Tibial nerve (tissue), 4 donors: ENCODE data around the gene SEC24A.

Experiments
- CTCF ChIP-seq, 5 experiments: fragments of 200-600 bp in 3 of 5; fragments of 450-650 bp in 2 of 5; sonication (generic) in 3 of 5; IDR thresholded peaks; one replicate each; pipeline ENCODE4 v1.5.1; 2016 to 2019; ENCODE audit warnings: antibody characterized with exemption in 5 of 5, mild to moderate bottlenecking in 3 of 5, moderate library complexity in 2 of 5
- EP300 ChIP-seq, 2 donors: sonication (generic); formaldehyde crosslinking; IDR thresholded peaks; one replicate each; pipeline ENCODE4 v1.6.1; 2017; ENCODE audit warnings: antibody characterized with exemption in 2 of 2, mild to moderate bottlenecking in 1 of 2
- POLR2A ChIP-seq, 2 donors: fragments of 450-650 bp; IDR thresholded peaks; one replicate each; pipeline ENCODE4 v1.6.1; 2017; ENCODE audit warnings: antibody characterized with exemption in 2 of 2, mild to moderate bottlenecking in 2 of 2, moderate library complexity in 2 of 2

GRCh38 chr5:134772461-134773125, 124.0 kb downstream of the SEC24A start:
- TF ChIP-seq CTCF (IDR thresholded peaks at IDR 0.05) (no peak), EP300 (IDR thresholded peaks at IDR 0.05) (no peak), POLR2A (IDR thresholded peaks at IDR 0.05) (no peak)
